Testis (tissue), 2 donors: ENCODE data around the gene KNL1.

Source experiments
- CTCF ChIP-seq, 3 experiments: fragments of 450-650 bp in 2 of 3; fragments of 200-600 bp in 1 of 3; sonication (generic) in 1 of 3; IDR thresholded peaks; one replicate each; pipeline ENCODE4 v1.5.1; 2016 to 2019; ENCODE audit warnings: antibody characterized with exemption in 3 of 3, mild to moderate bottlenecking in 2 of 3, moderate library complexity in 1 of 3
- POLR2A ChIP-seq: fragments of 450-650 bp; IDR thresholded peaks from one replicate; pipeline ENCODE4 v1.6.1; 2017; ENCODE audit warnings: antibody characterized with exemption, mild to moderate bottlenecking, moderate library complexity

DNA sequence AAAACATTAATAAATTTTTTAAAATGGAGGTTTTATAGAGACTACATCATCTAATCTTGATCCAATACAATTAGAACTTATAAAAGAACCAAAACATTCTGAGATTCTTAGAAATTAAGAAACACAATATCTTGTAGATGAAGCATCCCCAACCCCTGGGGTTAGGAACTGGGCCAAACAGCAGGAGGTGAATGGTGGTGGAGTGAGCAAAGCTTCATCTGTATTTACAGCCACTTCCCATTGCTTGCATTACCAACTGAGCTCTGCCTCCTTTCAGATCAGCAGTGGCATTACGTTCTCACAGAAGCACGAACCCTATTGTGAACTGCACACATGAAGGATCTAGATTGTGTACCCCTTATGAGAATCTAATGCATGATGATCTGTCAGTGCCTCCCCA, 36.3 kb downstream of the KNL1 start:
- no peak for TF ChIP-seq CTCF (IDR thresholded peaks at IDR 0.05)
- no peak for TF ChIP-seq POLR2A
